A673 (cell line): ENCODE data around the gene IFFO2. TPM values are rescaled to one million over a fixed set of nuclear protein-coding genes. Genes with fewer than 3 reads are reported as not detected.

ENCODE experiments used
- BruUV-seq: library from RNA; stranded (reverse); fragments of 400-500 nt; replicated peaks from 2 replicates; lab custom pipeline; 2021; lab: Mats Ljungman, UMichigan
- CTCF ChIA-PET: fragments of 300-600 bp; sonication (Branson Sonifier 250); formaldehyde crosslinking; loops from one replicate; lab custom pipeline; 2022; ENCODE audit warnings: antibody characterized with exemption; lab: Charles Lee
- POLR2A ChIA-PET: fragments of 300-600 bp; sonication (Branson Sonifier 250); formaldehyde crosslinking; loops from one replicate; lab custom pipeline; 2022; ENCODE audit warnings: antibody characterized with exemption; ENCODE audit not compliant: low non-redundant PET; lab: Charles Lee
- DNase-seq: peaks from one replicate; pipeline ENCODE4 v3.0.0-alpha.2; 2015; ENCODE audit warnings: low spot score
- H3K27ac ChIP-seq: fragments of 200-600 bp; sonication (generic); 2 replicates; pipeline ENCODE4 v1.5.1; 2016; ENCODE audit warnings: mixed run types, low read depth, mild to moderate bottlenecking, mixed read lengths, antibody characterized with exemption, low read length; ENCODE audit not compliant: poor library complexity, severe bottlenecking
- H3K27me3 ChIP-seq: fragments of 200-600 bp; sonication (generic); replicated peaks from 2 replicates; pipeline ENCODE4 v1.6.1; 2017; ENCODE audit warnings: mixed run types, low read depth, mild to moderate bottlenecking, mixed read lengths, antibody characterized with exemption, low read length; ENCODE audit not compliant: insufficient read depth, poor library complexity
- H3K36me3 ChIP-seq: fragments of 200-600 bp; sonication (generic); 2 replicates; pipeline ENCODE4 v1.6.1; 2016; ENCODE audit warnings: mixed run types, mild to moderate bottlenecking, mixed read lengths, antibody characterized with exemption, low read length; ENCODE audit not compliant: insufficient read depth, poor library complexity, severe bottlenecking
- H3K4me1 ChIP-seq: fragments of 200-600 bp; sonication (generic); 2 replicates; pipeline ENCODE4 v1.6.1; 2017; ENCODE audit warnings: mixed run types, mild to moderate bottlenecking, mixed read lengths, antibody characterized with exemption, low read length; ENCODE audit not compliant: insufficient read depth, poor library complexity, severe bottlenecking
- H3K4me3 ChIP-seq: fragments of 200-600 bp; sonication (generic); 2 replicates; pipeline ENCODE4 v1.5.1; 2016; ENCODE audit warnings: low read depth, mixed run types, mild to moderate bottlenecking, mixed read lengths, low read length; ENCODE audit not compliant: poor library complexity, severe bottlenecking
- H3K9me3 ChIP-seq: fragments of 200-600 bp; sonication (generic); 2 replicates; pipeline ENCODE4 v1.6.1; 2016; ENCODE audit warnings: mixed run types, low read depth, mild to moderate bottlenecking, mixed read lengths, antibody characterized with exemption, low read length; ENCODE audit not compliant: poor library complexity, severe bottlenecking
- EZH2 ChIP-seq: fragments of 200-600 bp; sonication (generic); IDR thresholded peaks from 2 replicates; pipeline ENCODE4 v1.6.1; 2017; ENCODE audit warnings: borderline replicate concordance, low read depth, mild to moderate bottlenecking, mixed read lengths, antibody characterized with exemption, low read length; ENCODE audit not compliant: poor library complexity, severe bottlenecking
- intact Hi-C: fragments of 100-400 bp; cut with micrococcal nuclease; formaldehyde crosslinking; loops from one replicate; pipeline ENCODE4 v1.10.0; 2022; ENCODE audit not compliant: unreplicated experiment
- total RNA-seq: library from RNA; stranded (reverse); gene quantifications from 2 replicates; pipeline ENCODE4 v1.2.3, GENCODE V29; 2021
- TF ChIP-seq, protein P1 (sequence below): fragments of 300-800, 200-600 bp; sonication (generic); conservative IDR thresholded peaks from 2 replicates; pipeline ENCODE4 v1.5.1; 2017; ENCODE audit warnings: low read depth, mild to moderate bottlenecking, antibody characterized with exemption, low read length, moderate library complexity, mixed read lengths

IFFO2 gene
- total RNA-seq, 1 experiment from 2014 or later = 13.3 TPM

DNA sequence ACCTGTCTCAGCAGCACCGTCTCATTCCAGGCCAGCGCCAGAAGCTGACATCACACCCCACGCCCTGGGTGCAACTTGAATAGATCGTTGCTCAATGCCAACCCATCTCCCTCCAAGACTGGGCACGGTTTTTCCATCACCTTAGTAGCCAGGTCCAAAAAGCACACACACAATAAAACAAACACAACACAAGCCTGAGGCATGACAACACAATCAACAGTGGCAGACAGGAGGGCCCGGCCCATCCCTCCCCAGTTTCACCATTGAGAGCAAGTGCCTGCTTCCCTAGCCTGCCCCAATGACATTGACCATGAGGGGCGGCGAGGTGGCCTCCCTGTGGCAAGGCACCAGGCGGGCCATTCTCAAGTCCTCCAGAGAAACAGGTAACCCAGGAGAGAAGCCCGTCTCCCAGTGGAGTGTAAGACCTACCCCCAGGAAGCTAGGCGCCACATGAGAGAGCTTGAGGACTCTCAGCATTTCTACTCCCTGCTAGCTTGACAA lies 2.7 kb downstream of the IFFO2 start:
- no peak for DNase-seq
- intact Hi-C loops = no loop called here
- Histone ChIP-seq H3K27ac (no peak overlapping the region), H3K9me3 (no peaks in the 10 kb centered on the region), H3K4me3 (peak overlapping the region; percentile 80), H3K36me3 (no peaks in the 10 kb centered on the region), H3K27me3 (no peaks in the 10 kb centered on the region), H3K4me1 (peaks cover 44% of the 10 kb centered on the region)
- TF ChIP-seq, protein P1, sequence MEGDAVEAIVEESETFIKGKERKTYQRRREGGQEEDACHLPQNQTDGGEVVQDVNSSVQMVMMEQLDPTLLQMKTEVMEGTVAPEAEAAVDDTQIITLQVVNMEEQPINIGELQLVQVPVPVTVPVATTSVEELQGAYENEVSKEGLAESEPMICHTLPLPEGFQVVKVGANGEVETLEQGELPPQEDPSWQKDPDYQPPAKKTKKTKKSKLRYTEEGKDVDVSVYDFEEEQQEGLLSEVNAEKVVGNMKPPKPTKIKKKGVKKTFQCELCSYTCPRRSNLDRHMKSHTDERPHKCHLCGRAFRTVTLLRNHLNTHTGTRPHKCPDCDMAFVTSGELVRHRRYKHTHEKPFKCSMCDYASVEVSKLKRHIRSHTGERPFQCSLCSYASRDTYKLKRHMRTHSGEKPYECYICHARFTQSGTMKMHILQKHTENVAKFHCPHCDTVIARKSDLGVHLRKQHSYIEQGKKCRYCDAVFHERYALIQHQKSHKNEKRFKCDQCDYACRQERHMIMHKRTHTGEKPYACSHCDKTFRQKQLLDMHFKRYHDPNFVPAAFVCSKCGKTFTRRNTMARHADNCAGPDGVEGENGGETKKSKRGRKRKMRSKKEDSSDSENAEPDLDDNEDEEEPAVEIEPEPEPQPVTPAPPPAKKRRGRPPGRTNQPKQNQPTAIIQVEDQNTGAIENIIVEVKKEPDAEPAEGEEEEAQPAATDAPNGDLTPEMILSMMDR = no peak
- no peak for TF ChIP-seq EZH2
- no TSS peak for BruUV-seq
- CTCF ChIA-PET = no interaction called here
- POLR2A ChIA-PET = interaction anchor here (0.6 kb wide), 1 partner anchor 257 kb away, joined by 3 read pairs; no protein-coding TSS in a partner anchor

DNA sequence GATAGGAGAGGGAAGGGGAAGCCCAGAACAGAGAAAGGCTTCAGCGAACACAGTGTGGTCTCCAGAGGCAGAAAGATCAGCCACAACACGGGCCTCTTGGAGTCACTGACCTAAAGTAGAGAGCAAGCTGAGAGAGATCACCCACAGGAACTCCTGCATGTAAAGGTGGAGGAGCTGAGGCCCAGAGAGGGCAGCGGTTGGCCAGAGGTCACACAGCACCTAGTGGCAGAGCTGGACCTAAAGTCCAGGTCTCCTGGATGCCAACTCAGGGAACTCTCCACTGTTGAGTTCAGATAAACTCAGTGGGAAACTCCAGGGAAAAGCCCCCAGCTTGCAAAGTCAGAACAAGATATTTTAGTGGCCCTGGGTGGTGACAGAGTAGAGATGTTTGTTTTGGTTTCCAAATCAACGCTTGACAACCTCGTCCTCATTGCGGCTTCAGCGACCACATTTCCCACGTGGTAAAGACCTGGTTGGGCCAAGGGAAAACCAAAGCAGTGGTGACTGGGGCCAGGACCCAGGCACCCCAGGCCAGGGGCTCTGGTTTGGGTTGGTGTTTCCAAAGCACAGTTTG lies 4.6 kb downstream of the IFFO2 start:
- Histone ChIP-seq H3K27ac (peak overlapping the region; percentile 79), H3K27me3 (no peaks in the 10 kb centered on the region), H3K4me1 (peaks cover 57% of the 10 kb centered on the region), H3K9me3 (no peaks in the 10 kb centered on the region), H3K4me3 (no peak overlapping the region), H3K36me3 (no peaks in the 10 kb centered on the region)
- ChIA-PET CTCF (no interaction called here), POLR2A (no interaction called here)
- no peak for TF ChIP-seq EZH2
- TF ChIP-seq, protein P1 = no peak
- DNase-seq = no peak
- intact Hi-C loops = no loop called here
- no TSS peak for BruUV-seq

DNA sequence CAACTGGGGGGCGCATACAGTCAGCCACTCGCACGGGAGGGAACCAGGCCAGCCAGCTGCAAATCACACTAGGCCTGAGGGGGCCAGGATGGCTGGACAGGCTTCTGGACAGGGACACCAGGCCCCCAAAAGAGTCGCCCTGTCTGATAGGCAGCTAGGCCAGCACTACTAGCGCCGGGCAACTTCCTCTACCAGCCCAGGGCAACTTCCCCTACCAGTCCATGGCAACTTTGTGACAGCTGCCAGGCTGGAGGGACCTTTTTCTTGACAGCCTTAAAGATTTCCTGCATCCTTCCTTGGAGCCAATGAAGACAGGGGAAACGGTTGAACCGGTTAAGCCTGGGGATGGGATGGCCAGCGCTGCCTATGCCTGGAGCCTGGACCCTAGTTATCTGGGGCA lies 5.1 kb downstream of the IFFO2 start:
- Histone ChIP-seq H3K9me3 (no peaks in the 10 kb centered on the region), H3K36me3 (no peaks in the 10 kb centered on the region), H3K4me1 (peaks cover 60% of the 10 kb centered on the region), H3K27me3 (no peaks in the 10 kb centered on the region), H3K27ac (peak overlapping the region; percentile 79), H3K4me3 (no peak overlapping the region)
- intact Hi-C loops = no loop called here
- BruUV-seq = no TSS peak
- ChIA-PET POLR2A (no interaction called here), CTCF (interaction anchor here (2.2 kb wide), 1 partner anchor 38 kb away, joined by 8 read pairs; no protein-coding TSS in a partner anchor)
- no peak for DNase-seq
- no peak for TF ChIP-seq EZH2
- TF ChIP-seq, protein P1 = no peak
